ENCODE results near the gene WDR54. TPM values are rescaled to one million over a fixed set of nuclear protein-coding genes. Genes with fewer than 3 reads are reported as not detected.

The WDR54 gene
- total RNA-seq, 2 experiments from 2014 or later, result 88.6 to 90.2 TPM

- Mint-ChIP-seq H3K4me1 (peaks cover 9% of the 10 kb centered on the region), H3K4me3 (peak overlapping the region; percentile 98), H3K27me3 (no peaks in the 10 kb centered on the region), H3K36me3 (peaks cover 26% of the 10 kb centered on the region), H3K9me3 (no peaks in the 10 kb centered on the region), H3K27ac (peak overlapping the region; percentile 97)
- DNase-seq, result no peak
Observed at GRCh38 chr2:74471332-74472065, 50.0 kb downstream of the WDR54 start.

- DNase-seq, result peak; percentile 95
- H3K9me3 Mint-ChIP-seq, result no peaks in the 10 kb centered on the region
- H3K36me3 Mint-ChIP-seq, result peaks cover 29% of the 10 kb centered on the region
- no peaks in the 10 kb centered on the region for H3K27me3 Mint-ChIP-seq
- peak within 1 kb of the TSS; percentile 98 for H3K4me3 Mint-ChIP-seq
- H3K27ac Mint-ChIP-seq, result peak within 1 kb of the TSS; percentile 97
- H3K4me1 Mint-ChIP-seq, result peaks cover 6% of the 10 kb centered on the region
Observed at GRCh38 chr2:74472086-74472944, 50.8 kb downstream of the WDR54 start, which contains the start of gene MRPL53. Gene MRPL53, minus strand, starts transcription at chr2:74472680. Its CDS starts 20 bp downstream, at chr2:74472660.

- H3K4me1 Mint-ChIP-seq, result peaks cover 6% of the 10 kb centered on the region
- no peaks in the 10 kb centered on the region for H3K9me3 Mint-ChIP-seq
- DNase-seq, result no peak
- H3K27me3 Mint-ChIP-seq, result no peaks in the 10 kb centered on the region
- H3K4me3 Mint-ChIP-seq, result peak overlapping the region; percentile 98
- peak overlapping the region; percentile 97 for H3K27ac Mint-ChIP-seq
- peaks cover 29% of the 10 kb centered on the region for H3K36me3 Mint-ChIP-seq
Observed at GRCh38 chr2:74472945-74473258, 51.4 kb downstream of the WDR54 start.

- no peak for DNase-seq
- Mint-ChIP-seq H3K4me3 (no peak overlapping the region), H3K27me3 (no peaks in the 10 kb centered on the region), H3K4me1 (peaks cover 6% of the 10 kb centered on the region), H3K36me3 (peaks cover 32% of the 10 kb centered on the region), H3K9me3 (no peaks in the 10 kb centered on the region), H3K27ac (no peak overlapping the region)
Observed at GRCh38 chr2:74474481-74474880, 53.0 kb downstream of the WDR54 start.

GRCh38 chr2:74474899-74475298, 53.4 kb downstream of the WDR54 start:
- H3K27ac Mint-ChIP-seq, result no peak overlapping the region
- H3K4me1 Mint-ChIP-seq, result peaks cover 7% of the 10 kb centered on the region
- no peaks in the 10 kb centered on the region for H3K9me3 Mint-ChIP-seq
- no peak overlapping the region for H3K4me3 Mint-ChIP-seq
- no peaks in the 10 kb centered on the region for H3K27me3 Mint-ChIP-seq
- no peak for DNase-seq
- peaks cover 30% of the 10 kb centered on the region for H3K36me3 Mint-ChIP-seq

Other genes starting within 250 kb of the WDR54 start
- gene MOB1A, start 242.9 kb upstream of the WDR54 start, total RNA-seq, result 100 to 1,000 TPM; 156 to 161 TPM
- 100 to 1,000 TPM; 375 to 398 TPM for gene MTHFD2, start 223.1 kb upstream of the WDR54 start, total RNA-seq
- gene SLC4A5, start 78.3 kb upstream of the WDR54 start, total RNA-seq, result 1 to 10 TPM in 1 of 2 experiments, under 1 TPM in 1; 0.74 to 1.5 TPM
- 10 to 100 TPM; 93.6 to 94.1 TPM for gene DCTN1, start 41.4 kb upstream of the WDR54 start, total RNA-seq
- gene C2orf81, start 111 bp upstream of the WDR54 start, total RNA-seq, result 1 to 10 TPM; 5.1 to 6.2 TPM
- gene RTKN, start 20.2 kb downstream of the WDR54 start, total RNA-seq, result 1 to 10 TPM; 1.6 to 1.8 TPM
- 10 to 100 TPM; 29.0 to 30.9 TPM for gene INO80B, start 33.4 kb downstream of the WDR54 start, total RNA-seq
- gene WBP1, start 36.7 kb downstream of the WDR54 start, total RNA-seq, result 10 to 100 TPM; 19.1 to 20.1 TPM
- 10 to 100 TPM; 54.7 to 59.5 TPM for gene MOGS, start 43.7 kb downstream of the WDR54 start, total RNA-seq
- gene MRPL53, start 51.0 kb downstream of the WDR54 start, total RNA-seq, result 100 to 1,000 TPM; 105 to 111 TPM
- gene CCDC142, start 61.3 kb downstream of the WDR54 start, total RNA-seq, result 10 to 100 TPM in 1 of 2 experiments, 1 to 10 TPM in 1; 8.0 to 11.8 TPM
- gene TTC31, start 61.4 kb downstream of the WDR54 start, total RNA-seq, result 10 to 100 TPM; 22.7 to 23.2 TPM
- gene LBX2, start 77.9 kb downstream of the WDR54 start, total RNA-seq, result under 1 TPM in 1 of 2 experiments, not detected in 1; 0.18 TPM
- 10 to 100 TPM; 17.7 to 18.9 TPM for gene PCGF1, start 86.0 kb downstream of the WDR54 start, total RNA-seq
- under 1 TPM in 1 of 2 experiments, not detected in 1; 0.12 TPM for gene TLX2, start 92.7 kb downstream of the WDR54 start, total RNA-seq
- under 1 TPM; 0.16 to 0.27 TPM for gene DQX1, start 104.5 kb downstream of the WDR54 start, total RNA-seq
- gene AUP1, start 108.0 kb downstream of the WDR54 start, total RNA-seq, result 100 to 1,000 TPM; 138 to 140 TPM
- gene HTRA2, start 108.2 kb downstream of the WDR54 start, total RNA-seq, result 10 to 100 TPM; 56.8 to 59.3 TPM
- gene LOXL3, start 132.2 kb downstream of the WDR54 start, total RNA-seq, result 1 to 10 TPM; 1.9 to 2.7 TPM
- 10 to 100 TPM; 19.6 to 23.5 TPM for gene DOK1, start 133.0 kb downstream of the WDR54 start, total RNA-seq
- under 1 TPM in 1 of 2 experiments, not detected in 1; 0.23 TPM for gene M1AP, start 226.6 kb downstream of the WDR54 start, total RNA-seq
- 1 to 10 TPM; 3.9 to 4.2 TPM for gene SEMA4F, start 232.5 kb downstream of the WDR54 start, total RNA-seq

All from activated naive CD8-positive, alpha-beta T cell treated with anti-CD3 and anti-CD28 coated beads for 36 hours (primary cell).